Measurements from ENCODE around the gene FAM20C.

Gene FAM20C

GRCh38 chr7:302054-302992 is 110.0 kb downstream of the FAM20C start:
- no peak overlapping the region for H3K27ac Mint-ChIP-seq
- DNase-seq, result no peak
- H3K9me3 Mint-ChIP-seq, result peaks cover 9% of the 10 kb centered on the region
- no peak overlapping the region for H3K4me3 Mint-ChIP-seq
- CTCF ChIA-PET, result no interaction called here
- no peaks in the 10 kb centered on the region for H3K36me3 Mint-ChIP-seq
- no peaks in the 10 kb centered on the region for H3K4me1 Mint-ChIP-seq
- peaks cover 4% of the 10 kb centered on the region for H3K27me3 Mint-ChIP-seq

DNA sequence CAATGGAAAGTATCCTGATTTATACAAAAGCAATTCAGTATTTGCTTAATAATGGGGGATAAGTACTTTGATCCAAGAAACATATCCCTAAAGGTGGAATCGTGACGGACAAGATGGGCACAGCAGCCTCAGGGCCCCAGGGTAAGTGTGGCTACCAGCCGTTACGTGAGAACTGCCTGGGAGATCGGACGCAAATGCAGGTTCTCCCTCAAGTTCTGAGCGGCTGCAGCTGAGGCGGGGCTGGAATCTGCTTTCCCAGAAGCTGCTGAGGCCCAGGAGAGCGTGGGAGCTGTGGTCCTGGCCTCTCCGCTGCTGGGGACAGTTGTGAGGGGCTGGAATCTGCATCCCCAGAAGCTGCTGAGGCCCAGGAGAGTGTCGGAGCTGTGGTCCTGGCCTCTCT is 111.1 kb downstream of the FAM20C start:
- Mint-ChIP-seq H3K4me1 (no peaks in the 10 kb centered on the region), H3K4me3 (no peak overlapping the region), H3K36me3 (no peaks in the 10 kb centered on the region), H3K27ac (no peak overlapping the region), H3K9me3 (peaks cover 11% of the 10 kb centered on the region), H3K27me3 (peaks cover 4% of the 10 kb centered on the region)
- CTCF ChIA-PET, result no interaction called here
- DNase-seq, result no peak

GRCh38 chr7:303884-304573 is 111.7 kb downstream of the FAM20C start:
- Mint-ChIP-seq H3K36me3 (no peaks in the 10 kb centered on the region), H3K27me3 (peaks cover 4% of the 10 kb centered on the region), H3K9me3 (peaks cover 11% of the 10 kb centered on the region), H3K27ac (no peak overlapping the region), H3K4me1 (no peaks in the 10 kb centered on the region), H3K4me3 (no peak overlapping the region)
- CTCF ChIA-PET, result no interaction called here
- no peak for DNase-seq

GRCh38 chr7:304574-305409 is 112.4 kb downstream of the FAM20C start:
- H3K4me1 Mint-ChIP-seq, result no peaks in the 10 kb centered on the region
- no peaks in the 10 kb centered on the region for H3K36me3 Mint-ChIP-seq
- H3K9me3 Mint-ChIP-seq, result peaks cover 11% of the 10 kb centered on the region
- H3K4me3 Mint-ChIP-seq, result no peak overlapping the region
- DNase-seq, result no peak
- CTCF ChIA-PET, result no interaction called here
- H3K27ac Mint-ChIP-seq, result no peak overlapping the region
- peaks cover 7% of the 10 kb centered on the region for H3K27me3 Mint-ChIP-seq

GRCh38 chr7:305410-306151 is 113.2 kb downstream of the FAM20C start:
- Mint-ChIP-seq H3K27ac (no peak overlapping the region), H3K36me3 (no peaks in the 10 kb centered on the region), H3K9me3 (peaks cover 11% of the 10 kb centered on the region), H3K4me3 (no peak overlapping the region), H3K4me1 (no peaks in the 10 kb centered on the region), H3K27me3 (peaks cover 8% of the 10 kb centered on the region)
- CTCF ChIA-PET, result interaction anchor here (0.9 kb wide), 1 partner anchor 17 kb away, joined by 3 read pairs; no protein-coding TSS in a partner anchor
- DNase-seq, result no peak

DNA sequence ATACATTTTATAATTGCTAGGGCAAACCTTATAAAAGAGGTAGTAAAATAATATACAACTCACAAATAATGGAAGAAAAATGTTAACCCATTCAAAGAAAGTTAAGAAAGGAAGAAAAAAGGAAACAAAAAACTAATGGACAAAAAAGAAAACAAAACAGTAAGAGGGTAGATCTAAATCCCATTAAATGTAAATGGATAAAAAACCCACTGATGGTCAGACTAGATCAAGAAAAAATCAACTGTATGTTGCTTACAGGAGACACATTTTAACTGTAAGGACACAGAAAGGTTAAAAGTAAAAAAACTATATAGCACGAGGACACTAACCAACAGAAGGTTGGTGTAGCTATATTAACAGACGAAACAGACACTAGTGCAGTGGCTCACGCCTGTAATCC is 115.6 kb downstream of the FAM20C start:
- Mint-ChIP-seq H3K9me3 (peaks cover 8% of the 10 kb centered on the region), H3K4me3 (no peak overlapping the region), H3K27me3 (peaks cover 22% of the 10 kb centered on the region), H3K27ac (no peak overlapping the region), H3K4me1 (no peaks in the 10 kb centered on the region), H3K36me3 (no peaks in the 10 kb centered on the region)
- DNase-seq, result no peak
- CTCF ChIA-PET, result interaction anchor here (1.8 kb wide), 1 partner anchor 14 kb away, joined by 5 read pairs; no protein-coding TSS in a partner anchor

DNA sequence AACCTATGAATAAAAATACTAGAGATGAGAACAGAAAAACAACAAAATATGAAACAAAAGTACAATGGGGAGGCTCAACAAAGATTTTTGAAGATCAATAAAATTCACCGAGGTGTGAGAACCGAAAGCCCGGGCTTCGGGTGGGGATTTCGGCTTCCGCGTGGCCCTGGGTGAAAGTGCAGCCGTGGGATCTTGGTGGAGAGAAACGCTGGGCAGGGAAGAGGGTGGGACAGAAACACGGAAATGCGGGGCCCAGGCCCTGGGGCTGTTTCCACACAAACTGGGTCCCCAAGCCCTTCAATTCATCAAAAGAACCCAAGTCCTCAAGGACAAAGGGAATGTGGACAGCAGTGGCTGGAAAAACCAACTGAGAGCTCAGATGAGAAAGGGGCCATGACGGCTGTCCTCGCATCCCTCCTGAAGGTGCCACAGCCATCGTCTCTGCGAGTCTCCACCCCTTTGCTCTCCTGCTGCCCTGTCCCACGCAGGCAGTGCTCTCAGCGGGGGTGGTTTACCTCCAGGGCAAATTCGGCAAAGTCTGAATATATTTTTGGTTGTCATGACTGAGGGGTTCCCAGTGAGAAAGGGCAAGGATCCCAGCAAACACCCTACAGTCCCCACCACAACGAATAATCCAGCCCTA is 117.3 kb downstream of the FAM20C start:
- CTCF ChIA-PET, result no interaction called here
- Mint-ChIP-seq H3K9me3 (peaks cover 4% of the 10 kb centered on the region), H3K4me1 (no peaks in the 10 kb centered on the region), H3K27me3 (peaks cover 29% of the 10 kb centered on the region), H3K27ac (no peak overlapping the region), H3K4me3 (no peak overlapping the region), H3K36me3 (no peaks in the 10 kb centered on the region)
- DNase-seq, result no peak

Data from activated naive CD4-positive, alpha-beta T cell treated with anti-CD3 and anti-CD28 coated beads, Interleukin-2, amount 10 ng/mL, durations not matched to agents 7 days and 5 days (primary cell).